HEK293 (cell line): Measurements from ENCODE around the gene SLC26A5.

Experiments
- MYNN ChIP-seq: fragments of 450-650 bp; formaldehyde crosslinking; IDR thresholded peaks from 2 replicates; pipeline ENCODE4 v1.5.1; 2016; ENCODE audit warnings: missing biosample characterization, missing genetic modification characterization, borderline replicate concordance
- YY1 ChIP-seq: fragments of 450-650 bp; formaldehyde crosslinking; IDR thresholded peaks from 2 replicates; pipeline ENCODE4 v1.5.1; 2018; ENCODE audit warnings: missing biosample characterization, missing genetic modification characterization
- ZEB2 ChIP-seq: fragments of 450-650 bp; formaldehyde crosslinking; IDR thresholded peaks from 2 replicates; pipeline ENCODE4 v1.5.1; 2016; ENCODE audit warnings: missing biosample characterization, missing genetic modification characterization
- ZFP37 ChIP-seq: fragments of 450-650 bp; formaldehyde crosslinking; IDR thresholded peaks from 2 replicates; pipeline ENCODE4 v1.5.1; 2016; ENCODE audit warnings: missing biosample characterization, missing genetic modification characterization
- ZNF10 ChIP-seq: fragments of 450-650 bp; formaldehyde crosslinking; IDR thresholded peaks from 2 replicates; pipeline ENCODE4 v1.5.1; 2017; ENCODE audit warnings: missing biosample characterization, missing genetic modification characterization
- ZNF133 ChIP-seq: fragments of 450-650 bp; formaldehyde crosslinking; IDR thresholded peaks from 2 replicates; pipeline ENCODE4 v1.5.1; 2016; ENCODE audit warnings: missing biosample characterization, missing genetic modification characterization
- ZNF138 ChIP-seq: fragments of 450-650 bp; formaldehyde crosslinking; IDR thresholded peaks from 2 replicates; pipeline ENCODE4 v1.5.1; 2016; ENCODE audit warnings: missing biosample characterization, missing genetic modification characterization, borderline replicate concordance
- ZNF184 ChIP-seq: fragments of 450-650 bp; IDR thresholded peaks from 2 replicates; pipeline ENCODE4 v1.5.1; 2018; ENCODE audit warnings: missing biosample characterization, mild to moderate bottlenecking, missing genetic modification characterization
- ZNF302 ChIP-seq: fragments of 450-650 bp; formaldehyde crosslinking; IDR thresholded peaks from 2 replicates; pipeline ENCODE4 v1.5.1; 2016; ENCODE audit warnings: missing biosample characterization, missing genetic modification characterization, low read depth
- ZNF521 ChIP-seq: fragments of 450-650 bp; formaldehyde crosslinking; IDR thresholded peaks from 2 replicates; pipeline ENCODE4 v1.5.1; 2017; ENCODE audit warnings: missing biosample characterization, mild to moderate bottlenecking, missing genetic modification characterization
- ZNF776 ChIP-seq: fragments of 450-650 bp; formaldehyde crosslinking; IDR thresholded peaks from 2 replicates; pipeline ENCODE4 v1.5.0; 2017; ENCODE audit warnings: missing biosample characterization, missing genetic modification characterization, borderline replicate concordance
- TF ChIP-seq, protein P1 (sequence below): fragments of 450-650 bp; formaldehyde crosslinking; IDR thresholded peaks from 2 replicates; pipeline ENCODE4 v1.5.1; 2016; ENCODE audit warnings: missing biosample characterization, missing genetic modification characterization
- TF ChIP-seq, protein P2 (sequence below): fragments of 450-650 bp; formaldehyde crosslinking; IDR thresholded peaks from 2 replicates; pipeline ENCODE4 v1.5.1; 2016; ENCODE audit warnings: missing biosample characterization, missing genetic modification characterization

DNA sequence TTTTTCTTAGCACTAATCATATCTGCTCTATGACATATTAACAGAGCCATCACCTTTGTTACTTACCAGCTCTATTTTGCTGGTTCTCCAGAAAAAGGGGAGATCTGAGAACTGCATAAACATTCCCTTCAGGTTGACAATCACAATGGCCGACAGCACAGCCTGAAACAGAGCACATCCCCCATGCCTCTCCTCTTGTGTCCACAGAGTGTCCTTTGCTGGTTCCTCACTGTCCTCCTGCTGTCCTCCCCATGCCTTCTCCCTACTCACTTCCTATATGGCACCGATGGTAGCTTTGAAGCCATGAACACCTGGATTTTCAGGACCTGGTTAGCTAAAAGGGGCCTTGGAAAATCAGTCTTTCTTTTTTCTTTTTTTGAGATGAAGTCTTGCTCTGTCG, 56.7 kb downstream of the SLC26A5 start:
- TF ChIP-seq, protein P1, sequence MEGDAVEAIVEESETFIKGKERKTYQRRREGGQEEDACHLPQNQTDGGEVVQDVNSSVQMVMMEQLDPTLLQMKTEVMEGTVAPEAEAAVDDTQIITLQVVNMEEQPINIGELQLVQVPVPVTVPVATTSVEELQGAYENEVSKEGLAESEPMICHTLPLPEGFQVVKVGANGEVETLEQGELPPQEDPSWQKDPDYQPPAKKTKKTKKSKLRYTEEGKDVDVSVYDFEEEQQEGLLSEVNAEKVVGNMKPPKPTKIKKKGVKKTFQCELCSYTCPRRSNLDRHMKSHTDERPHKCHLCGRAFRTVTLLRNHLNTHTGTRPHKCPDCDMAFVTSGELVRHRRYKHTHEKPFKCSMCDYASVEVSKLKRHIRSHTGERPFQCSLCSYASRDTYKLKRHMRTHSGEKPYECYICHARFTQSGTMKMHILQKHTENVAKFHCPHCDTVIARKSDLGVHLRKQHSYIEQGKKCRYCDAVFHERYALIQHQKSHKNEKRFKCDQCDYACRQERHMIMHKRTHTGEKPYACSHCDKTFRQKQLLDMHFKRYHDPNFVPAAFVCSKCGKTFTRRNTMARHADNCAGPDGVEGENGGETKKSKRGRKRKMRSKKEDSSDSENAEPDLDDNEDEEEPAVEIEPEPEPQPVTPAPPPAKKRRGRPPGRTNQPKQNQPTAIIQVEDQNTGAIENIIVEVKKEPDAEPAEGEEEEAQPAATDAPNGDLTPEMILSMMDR: no peak
- TF ChIP-seq, protein P2, sequence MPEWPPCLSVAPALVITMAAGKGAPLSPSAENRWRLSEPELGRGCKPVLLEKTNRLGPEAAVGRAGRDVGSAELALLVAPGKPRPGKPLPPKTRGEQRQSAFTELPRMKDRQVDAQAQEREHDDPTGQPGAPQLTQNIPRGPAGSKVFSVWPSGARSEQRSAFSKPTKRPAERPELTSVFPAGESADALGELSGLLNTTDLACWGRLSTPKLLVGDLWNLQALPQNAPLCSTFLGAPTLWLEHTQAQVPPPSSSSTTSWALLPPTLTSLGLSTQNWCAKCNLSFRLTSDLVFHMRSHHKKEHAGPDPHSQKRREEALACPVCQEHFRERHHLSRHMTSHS: no peak
- TF ChIP-seq ZNF10 (tag by site-specific recombination): no peak
- TF ChIP-seq MYNN: no peak
- TF ChIP-seq ZEB2 (tag by site-specific recombination): no peak
- no peak for TF ChIP-seq ZNF138 (tag by site-specific recombination)
- no peak for TF ChIP-seq ZNF302 (tag by site-specific recombination)
- TF ChIP-seq YY1: no peak
- TF ChIP-seq ZNF521: no peak
- no peak for TF ChIP-seq ZFP37
- TF ChIP-seq ZNF184 (tag by site-specific recombination): no peak
- no peak for TF ChIP-seq ZNF776 (tag by site-specific recombination)
- no peak for TF ChIP-seq ZNF133 (tag by site-specific recombination)
